ENCODE data around the gene SECISBP2L. TPM values are rescaled to one million over a fixed set of nuclear protein-coding genes. Genes with fewer than 3 reads are reported as not detected.

The SECISBP2L gene
- total and polyA plus RNA-seq, 2 of the 4 experiments (the other 2 are of a cell fraction) = 13.1 to 34.1 TPM

DNA sequence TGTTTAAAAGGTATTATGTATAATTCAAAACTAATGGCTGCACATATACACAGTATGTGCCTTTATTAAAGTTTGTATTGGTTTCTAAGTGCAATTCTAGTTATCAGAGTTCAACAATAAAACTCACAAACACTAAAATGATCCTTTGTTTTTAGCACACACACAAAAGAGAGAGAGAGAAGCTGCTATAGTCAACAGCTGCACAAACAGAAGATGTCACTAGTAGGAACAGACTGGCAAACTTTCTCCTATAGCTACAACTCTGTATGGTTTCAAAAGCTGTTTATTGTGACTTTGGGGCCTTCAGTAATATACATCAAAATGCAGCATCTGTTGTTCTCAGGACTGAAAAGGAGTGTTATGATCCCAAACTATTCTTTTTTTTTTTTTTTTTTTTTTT is 6.1 kb downstream of the SECISBP2L start:
- no peak overlapping the region for H4K5ac ChIP-seq (ENCODE audit: low read depth, low read length)
- DNase-seq (no peak), ATAC-seq (ENCODE audit: low read depth) (no peak)
- intact Hi-C loops (cut with micrococcal nuclease) (no loop called here), in situ Hi-C loops (cut with MboI; ENCODE audit: low sequenced_read_pairs) (no loop called here), dilution Hi-C loops (cut with HindIII; ENCODE audit: low sequenced_read_pairs, unreplicated experiment) (no loop called here)
- no peak overlapping the region for H2AK5ac ChIP-seq (ENCODE audit: low read depth, low read length)
- peaks cover 27% of the 10 kb centered on the region for H4K20me1 ChIP-seq (ENCODE audit: insufficient read depth, low read length)
- peaks cover 7% of the 10 kb centered on the region for H3K9me1 ChIP-seq (ENCODE audit: insufficient read depth, low read length)
- H3K79me1 ChIP-seq (ENCODE audit: low read depth in 1 of 2, low read length in 2 of 2) = peaks cover 12 to 44% of the 10 kb centered on the region in 2 experiments
- BruUV-seq (replicated peaks) = no TSS peak
- no peak overlapping the region; the same call in 1 of the 2 replicates for H3K14ac ChIP-seq (replicated peaks; ENCODE audit: low read depth, low read length)
- CTCF ChIA-PET = no interaction called here
- no peak overlapping the region for H4K8ac ChIP-seq (ENCODE audit: low read depth in 2 of 2, low read length in 2 of 2)
- no peak overlapping the region for H2AFZ ChIP-seq (replicated peaks; ENCODE audit: low read length, poor library complexity)
- no peak overlapping the region for H2BK20ac ChIP-seq (ENCODE audit: low read depth, low read length)
- no peak overlapping the region for H3K9ac ChIP-seq (ENCODE audit: low read depth, low read length)
- H2BK120ac ChIP-seq (ENCODE audit: low read depth, low read length) = no peak overlapping the region
- H4K91ac ChIP-seq (ENCODE audit: insufficient read depth, low read depth, low read length) = no peak overlapping the region
- POLR2A ChIA-PET (ENCODE audit: unreplicated experiment) = no interaction called here
- H3K27me3 ChIP-seq (ENCODE audit: control insufficient read depth, insufficient read depth, low read length) = no peaks in the 10 kb centered on the region
- no peak overlapping the region for H3K27ac ChIP-seq (ENCODE audit: insufficient read depth, low read length)
- H3K36me3 ChIP-seq (ENCODE audit: control insufficient read depth, insufficient read depth, low read length) = peaks cover 10% of the 10 kb centered on the region
- H3K4me3 ChIP-seq (ENCODE audit: insufficient read depth, low read depth, low read length) = no peak overlapping the region
- H3K9me3 ChIP-seq (ENCODE audit: control insufficient read depth, insufficient read depth, low read length) = peaks cover 3% of the 10 kb centered on the region
- no peak overlapping the region for H3K18ac ChIP-seq (ENCODE audit: low read depth, low read length)
- H3K23ac ChIP-seq (ENCODE audit: low read depth, low read length) = peak overlapping the region; percentile 79
- no peak overlapping the region for H3K4ac ChIP-seq (ENCODE audit: low read depth, low read length)
- peaks cover 6% of the 10 kb centered on the region for H3K4me1 ChIP-seq (ENCODE audit: control insufficient read depth, insufficient read depth, low read length)
- H3K4me2 ChIP-seq (ENCODE audit: low read depth, low read length) = no peak overlapping the region
- no peak overlapping the region for H2BK5ac ChIP-seq (ENCODE audit: low read depth, low read length, poor library complexity, severe bottlenecking)
- no peak overlapping the region for H2BK15ac ChIP-seq (ENCODE audit: low read depth, low read length)
- no peak for TF ChIP-seq SMC3 (IDR thresholded peaks at IDR 0.05; ENCODE audit: low read depth, low read length)
- no peak for TF ChIP-seq MAFK (IDR thresholded peaks at IDR 0.05; ENCODE audit: low read depth, low read length)
- no peak for TF ChIP-seq CHD1 (IDR thresholded peaks at IDR 0.05; ENCODE audit: low read depth, low read length)
- no peak for TF ChIP-seq RAD21 (IDR thresholded peaks at IDR 0.05; ENCODE audit: low read length)
- TF ChIP-seq BHLHE40 (IDR thresholded peaks at IDR 0.05; ENCODE audit: low read depth, low read length) = no peak
- TF ChIP-seq MXI1 (IDR thresholded peaks at IDR 0.05; ENCODE audit: borderline replicate concordance, low read depth, low read length) = no peak
- no peak for TF ChIP-seq FOS (IDR thresholded peaks at IDR 0.05; ENCODE audit: low read depth, low read length)
- TF ChIP-seq CEBPB (IDR thresholded peaks at IDR 0.05; ENCODE audit: low read depth, low read length) = no peak
- TF ChIP-seq, protein P1, sequence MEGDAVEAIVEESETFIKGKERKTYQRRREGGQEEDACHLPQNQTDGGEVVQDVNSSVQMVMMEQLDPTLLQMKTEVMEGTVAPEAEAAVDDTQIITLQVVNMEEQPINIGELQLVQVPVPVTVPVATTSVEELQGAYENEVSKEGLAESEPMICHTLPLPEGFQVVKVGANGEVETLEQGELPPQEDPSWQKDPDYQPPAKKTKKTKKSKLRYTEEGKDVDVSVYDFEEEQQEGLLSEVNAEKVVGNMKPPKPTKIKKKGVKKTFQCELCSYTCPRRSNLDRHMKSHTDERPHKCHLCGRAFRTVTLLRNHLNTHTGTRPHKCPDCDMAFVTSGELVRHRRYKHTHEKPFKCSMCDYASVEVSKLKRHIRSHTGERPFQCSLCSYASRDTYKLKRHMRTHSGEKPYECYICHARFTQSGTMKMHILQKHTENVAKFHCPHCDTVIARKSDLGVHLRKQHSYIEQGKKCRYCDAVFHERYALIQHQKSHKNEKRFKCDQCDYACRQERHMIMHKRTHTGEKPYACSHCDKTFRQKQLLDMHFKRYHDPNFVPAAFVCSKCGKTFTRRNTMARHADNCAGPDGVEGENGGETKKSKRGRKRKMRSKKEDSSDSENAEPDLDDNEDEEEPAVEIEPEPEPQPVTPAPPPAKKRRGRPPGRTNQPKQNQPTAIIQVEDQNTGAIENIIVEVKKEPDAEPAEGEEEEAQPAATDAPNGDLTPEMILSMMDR (conservative IDR thresholded peaks at IDR 0.05; ENCODE audit: low read depth, low read length) = no peak
- TF ChIP-seq, protein P2, sequence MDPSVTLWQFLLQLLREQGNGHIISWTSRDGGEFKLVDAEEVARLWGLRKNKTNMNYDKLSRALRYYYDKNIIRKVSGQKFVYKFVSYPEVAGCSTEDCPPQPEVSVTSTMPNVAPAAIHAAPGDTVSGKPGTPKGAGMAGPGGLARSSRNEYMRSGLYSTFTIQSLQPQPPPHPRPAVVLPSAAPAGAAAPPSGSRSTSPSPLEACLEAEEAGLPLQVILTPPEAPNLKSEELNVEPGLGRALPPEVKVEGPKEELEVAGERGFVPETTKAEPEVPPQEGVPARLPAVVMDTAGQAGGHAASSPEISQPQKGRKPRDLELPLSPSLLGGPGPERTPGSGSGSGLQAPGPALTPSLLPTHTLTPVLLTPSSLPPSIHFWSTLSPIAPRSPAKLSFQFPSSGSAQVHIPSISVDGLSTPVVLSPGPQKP (IDR thresholded peaks at IDR 0.05; ENCODE audit: borderline replicate concordance, low read depth, low read length) = no peak
- no peak for TF ChIP-seq POLR2A (IDR thresholded peaks at IDR 0.05; ENCODE audit: low read depth, low read length)
- no peak for TF ChIP-seq RCOR1 (IDR thresholded peaks at IDR 0.05; ENCODE audit: insufficient replicate concordance, low read length)
- TF ChIP-seq NFE2L2 (IDR thresholded peaks at IDR 0.05; ENCODE audit: low read depth, low read length) = no peak
- TF ChIP-seq RFX5 (IDR thresholded peaks at IDR 0.05; ENCODE audit: low read depth, low read length) = no peak
- TF ChIP-seq, protein P3, sequence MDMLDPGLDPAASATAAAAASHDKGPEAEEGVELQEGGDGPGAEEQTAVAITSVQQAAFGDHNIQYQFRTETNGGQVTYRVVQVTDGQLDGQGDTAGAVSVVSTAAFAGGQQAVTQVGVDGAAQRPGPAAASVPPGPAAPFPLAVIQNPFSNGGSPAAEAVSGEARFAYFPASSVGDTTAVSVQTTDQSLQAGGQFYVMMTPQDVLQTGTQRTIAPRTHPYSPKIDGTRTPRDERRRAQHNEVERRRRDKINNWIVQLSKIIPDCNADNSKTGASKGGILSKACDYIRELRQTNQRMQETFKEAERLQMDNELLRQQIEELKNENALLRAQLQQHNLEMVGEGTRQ (IDR thresholded peaks at IDR 0.05; ENCODE audit: low read depth, low read length) = no peak
- TF ChIP-seq MAZ (IDR thresholded peaks at IDR 0.05; ENCODE audit: borderline replicate concordance, low read depth, low read length) = no peak
- no peak overlapping the region for H3K56ac ChIP-seq (ENCODE audit: extremely low read depth, insufficient read depth, low read length)
- H2AK9ac ChIP-seq (replicated peaks; ENCODE audit: low read depth, low read length, poor library complexity) = no peak overlapping the region
